ENCODE measurements around the gene GH1.
"Not testable (repeated sequence)": the region's sequence is repeated elsewhere in the genome, so short reads cannot be mapped to it uniquely, and the experiment has no call there.

The GH1 gene

DNA sequence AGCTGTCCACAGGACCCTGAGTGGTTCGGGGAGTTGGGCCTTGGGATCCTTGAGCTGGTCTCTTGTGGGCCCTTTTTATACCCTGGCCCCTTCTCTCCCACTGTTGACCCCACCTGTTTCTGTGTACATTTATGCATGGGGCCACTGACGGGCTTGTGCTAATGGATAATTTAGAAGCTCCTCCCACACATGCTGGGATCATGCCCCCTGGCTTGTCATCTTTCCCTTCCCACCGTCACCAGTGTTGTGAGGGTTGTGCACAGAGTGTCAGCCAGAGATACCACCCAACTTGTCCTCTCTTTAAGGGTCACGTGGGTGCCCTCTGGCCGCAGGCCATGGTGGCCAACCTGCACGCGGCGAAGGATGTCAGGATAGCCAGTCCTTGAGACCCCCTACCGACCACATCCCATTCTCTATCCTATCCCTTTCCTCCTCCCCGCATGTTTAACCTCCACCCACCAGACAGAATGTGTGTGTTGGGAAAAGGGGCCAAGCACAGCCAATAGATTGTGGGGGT lies at the start of gene GH1:
Gene GH1, minus strand, starts transcription at position 51 of the 517 bp plus-strand sequence. CDS start 63 bp downstream, outside the sequence.
- not testable (repeated sequence) for DNase-seq

DNA sequence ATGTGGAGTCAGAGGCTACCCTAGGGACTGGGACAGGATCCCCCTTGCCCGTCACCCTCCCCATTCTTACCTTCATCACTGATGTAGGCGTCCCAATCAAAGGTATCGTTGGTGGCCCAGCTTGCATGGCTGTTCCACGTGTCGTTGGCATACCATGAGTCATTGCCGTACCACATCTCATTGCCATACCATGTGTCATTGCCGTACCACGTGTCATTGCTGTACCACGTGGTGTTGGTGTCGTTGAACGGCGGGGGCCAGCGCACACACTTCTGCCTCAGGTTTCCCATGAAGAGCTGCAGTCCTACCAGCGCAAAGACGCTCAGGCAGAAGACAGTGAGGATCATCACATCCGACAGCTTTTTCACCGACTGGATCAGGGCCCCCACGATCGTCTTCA lies 49.3 kb upstream of the GH1 start:
- no peak for DNase-seq

DNA sequence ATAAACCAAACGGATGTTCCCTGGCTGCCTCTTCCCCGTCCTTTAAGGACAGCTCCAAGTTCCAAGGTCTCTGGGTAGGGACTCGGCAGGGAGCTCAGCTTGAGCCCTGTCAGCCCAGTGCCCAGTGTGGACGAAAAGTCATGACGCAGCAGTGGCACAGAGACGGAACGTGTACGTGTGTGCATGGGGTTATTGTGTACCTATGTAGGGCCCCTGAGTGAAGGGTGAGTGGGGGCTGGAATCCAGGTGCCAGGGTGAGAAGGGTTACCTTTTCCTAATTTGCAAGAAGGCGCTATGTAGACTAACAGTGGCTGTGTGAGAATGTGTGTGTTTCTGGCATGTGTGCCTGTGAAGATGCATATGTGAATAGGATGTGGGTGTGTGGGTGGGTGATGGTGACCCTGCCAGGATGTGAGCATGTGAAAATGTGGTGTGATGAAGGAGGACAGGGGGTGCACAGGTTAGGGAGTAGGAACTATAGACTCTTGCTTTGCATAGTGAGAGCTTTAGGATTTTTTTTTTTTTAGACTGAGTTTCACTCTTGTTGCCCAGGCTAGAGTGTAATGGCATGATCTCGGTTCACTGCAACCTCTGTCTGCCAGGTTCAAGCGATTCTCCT lies 48.1 kb upstream of the GH1 start:
- DNase-seq: no peak

DNA sequence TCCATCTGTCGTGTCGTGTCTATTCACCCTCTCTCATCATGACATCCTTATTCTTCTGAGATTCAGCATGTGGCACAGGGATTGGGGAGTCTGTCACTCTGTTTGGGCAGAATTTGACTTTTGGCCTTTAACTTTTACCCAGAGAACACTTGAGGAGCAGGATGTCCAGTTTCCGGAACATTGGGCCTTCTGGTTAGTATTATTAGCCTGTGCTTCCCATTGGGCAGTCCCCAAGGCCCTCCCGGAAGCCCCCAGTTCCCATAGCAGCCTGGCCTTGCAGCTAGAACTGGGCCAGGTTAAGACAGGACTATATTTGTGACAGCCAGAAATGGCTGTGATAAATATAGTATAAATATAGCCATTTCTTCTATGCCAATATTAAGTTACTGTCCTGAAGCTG lies 44.5 kb upstream of the GH1 start:
- DNase-seq: no peak

DNA sequence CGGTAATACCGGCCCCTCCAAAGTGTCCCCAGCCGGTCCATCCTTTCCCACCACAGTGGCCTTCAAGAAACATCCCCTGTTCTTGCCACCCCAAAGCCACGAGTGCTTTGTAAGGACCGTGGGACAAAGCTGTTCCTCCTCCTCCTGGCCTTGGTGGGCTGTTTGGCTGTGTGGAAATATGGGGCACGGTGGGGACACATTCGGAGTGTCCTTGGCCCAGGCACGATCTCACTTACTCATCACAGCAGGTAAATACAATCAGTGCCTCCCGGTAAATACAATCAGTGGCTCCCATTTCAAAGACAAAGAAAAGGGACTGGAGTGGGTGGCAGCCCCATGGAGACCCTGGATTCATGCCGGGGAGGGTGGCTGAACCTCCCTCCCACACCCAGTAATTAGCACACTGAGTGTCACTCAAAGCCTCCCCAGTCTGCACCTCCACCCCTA lies 43.7 kb upstream of the GH1 start:
- no peak for DNase-seq

DNA sequence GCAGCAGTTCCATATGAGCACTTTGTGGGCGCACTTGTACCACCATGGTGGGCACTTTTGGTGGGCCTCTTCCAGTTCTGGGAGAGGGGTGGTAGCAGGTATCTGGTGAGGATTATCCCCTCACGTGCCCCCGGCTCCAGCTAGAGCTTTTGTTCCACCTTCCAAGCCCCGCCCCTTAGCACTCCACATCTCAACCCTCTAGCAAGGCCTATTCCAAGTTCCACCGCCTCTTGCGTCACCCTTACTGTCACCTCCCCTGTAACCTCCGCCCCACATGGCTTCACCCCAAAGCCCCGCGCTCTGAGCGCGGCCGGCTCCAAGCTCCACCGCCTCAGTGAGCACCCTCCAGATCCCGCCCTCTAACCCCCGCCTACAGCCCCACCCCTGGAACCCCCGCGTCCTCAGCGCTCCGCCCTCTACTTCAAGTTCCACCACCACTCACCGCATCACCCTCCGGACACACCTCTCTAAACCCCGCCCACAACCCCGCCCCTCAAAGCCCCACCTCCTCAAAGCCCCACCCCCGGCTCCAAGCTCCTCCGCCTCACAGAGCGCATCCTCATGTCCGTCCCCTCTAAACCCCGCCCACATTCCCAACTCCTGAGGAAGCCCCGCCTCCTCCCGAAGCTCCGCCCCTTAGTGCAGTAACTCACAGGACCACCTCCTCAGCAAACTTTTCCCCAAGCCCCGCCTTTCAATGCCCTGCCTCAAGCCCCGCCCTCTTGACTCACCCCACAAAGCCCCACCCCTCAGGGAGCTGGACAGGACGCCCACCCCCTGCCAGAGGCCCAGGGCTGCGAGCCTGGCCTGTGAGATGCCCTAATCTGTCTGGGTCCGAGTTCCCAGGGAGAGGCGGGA lies 42.9 kb upstream of the GH1 start:
- DNase-seq: no peak

DNA sequence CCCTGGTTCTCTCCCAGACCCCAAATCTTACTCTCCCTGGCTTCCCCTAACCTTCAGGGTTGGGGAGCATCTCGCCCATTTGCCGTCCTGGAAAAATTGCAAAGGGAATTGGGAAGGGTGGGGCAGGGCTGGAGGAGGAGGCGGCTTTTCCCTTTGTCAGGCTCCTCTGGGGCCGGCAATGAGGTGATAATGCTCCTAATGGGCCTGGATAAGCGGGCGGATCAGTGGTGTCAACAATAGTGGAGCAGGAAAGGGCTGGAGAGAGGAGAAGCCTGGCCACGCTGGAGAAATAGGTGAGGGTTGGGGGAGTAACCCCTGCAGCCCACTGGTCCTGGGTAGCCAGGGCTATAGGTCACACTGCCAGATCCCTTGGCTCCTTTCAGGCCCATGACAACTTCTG lies 41.8 kb upstream of the GH1 start:
- DNase-seq: no peak

DNA sequence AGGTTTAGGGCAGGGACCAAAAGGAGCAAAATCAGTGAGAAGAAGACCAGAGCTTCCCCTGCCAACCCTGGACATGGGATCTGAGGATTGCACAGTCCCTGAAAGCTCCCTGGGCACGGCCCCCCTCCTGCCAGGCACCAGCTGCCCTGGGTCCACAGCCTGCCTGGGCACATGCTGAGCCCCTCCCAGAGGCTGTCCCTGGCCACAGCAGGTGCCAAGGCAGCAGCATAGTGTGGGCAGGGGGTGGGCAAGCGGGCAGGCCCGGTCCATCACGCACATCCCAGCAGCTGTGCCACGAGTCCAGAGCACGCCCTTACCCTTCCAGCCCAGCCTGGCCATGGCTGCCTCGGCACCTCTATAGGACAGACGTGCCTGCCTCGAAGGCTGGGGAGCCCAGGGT lies 41.4 kb upstream of the GH1 start:
- DNase-seq: no peak

DNA sequence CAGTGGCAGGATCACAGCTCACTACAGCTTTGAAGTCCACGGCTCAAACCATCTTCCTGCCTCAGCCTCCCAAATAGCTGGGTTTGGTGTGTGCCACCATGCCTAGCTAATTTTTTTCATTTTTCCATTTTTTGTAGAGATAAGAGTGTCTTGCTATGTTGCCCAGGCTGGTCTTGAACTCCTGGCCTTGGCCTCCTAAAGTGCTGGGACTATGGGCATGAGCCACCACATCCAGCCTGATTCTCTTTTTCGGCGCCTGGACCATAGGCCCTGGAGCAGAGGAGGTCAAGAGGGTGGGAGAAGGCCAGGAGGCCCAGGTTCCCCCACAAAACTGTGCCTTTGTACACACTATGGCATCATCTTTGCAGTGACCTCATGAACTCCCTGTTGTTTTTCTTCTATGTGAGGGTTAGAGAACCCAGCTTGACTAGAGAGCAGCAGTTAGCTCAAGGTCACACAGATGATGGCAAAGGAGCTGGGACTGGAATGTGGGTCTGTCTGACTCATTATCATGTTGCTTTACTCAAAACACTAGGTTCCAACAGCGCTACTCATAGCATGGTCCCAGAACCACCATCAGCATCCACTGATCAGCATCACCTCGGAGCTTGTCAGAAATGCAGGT lies 37.8 kb upstream of the GH1 start:
- DNase-seq: no peak

DNA sequence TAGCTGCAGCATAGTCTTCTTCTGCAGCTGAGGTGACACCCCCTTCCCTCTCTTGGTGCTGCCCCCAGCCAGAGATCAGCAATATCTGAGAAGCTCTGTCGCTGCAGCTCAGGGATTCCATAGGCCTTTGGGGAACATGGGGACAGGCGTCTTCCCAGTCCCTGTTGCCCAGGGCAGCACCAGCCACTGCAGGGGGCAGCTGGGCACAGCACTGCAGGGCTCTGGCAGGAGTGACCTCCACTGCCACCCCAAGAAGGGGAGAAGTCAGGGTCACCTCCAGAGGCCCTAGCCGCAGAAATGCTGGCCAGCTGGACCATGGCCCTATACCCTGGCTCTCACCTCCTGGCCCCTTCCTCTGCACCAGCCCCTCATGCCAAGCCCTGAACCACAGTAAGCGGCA lies 37.2 kb upstream of the GH1 start:
- no peak for DNase-seq

DNA sequence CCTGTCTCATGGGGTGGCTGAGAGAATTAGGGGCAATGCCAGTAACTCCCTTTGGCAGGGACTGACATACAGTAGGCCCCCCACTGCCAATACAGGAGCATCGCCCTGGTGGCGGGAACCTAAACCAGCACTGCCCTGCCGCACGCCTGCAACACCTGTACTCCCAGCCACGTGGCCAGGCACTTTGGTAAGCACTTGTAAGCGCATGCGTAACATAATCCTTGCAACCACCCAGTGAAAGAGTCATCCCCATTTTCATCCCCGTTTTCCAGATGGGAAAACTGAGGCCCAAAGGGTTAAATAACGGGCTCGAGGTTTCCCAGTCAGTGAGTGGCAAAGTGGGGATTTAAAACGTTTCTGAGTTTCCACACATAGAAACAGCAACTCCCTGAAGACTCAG lies 36.6 kb upstream of the GH1 start:
- no peak for DNase-seq

DNA sequence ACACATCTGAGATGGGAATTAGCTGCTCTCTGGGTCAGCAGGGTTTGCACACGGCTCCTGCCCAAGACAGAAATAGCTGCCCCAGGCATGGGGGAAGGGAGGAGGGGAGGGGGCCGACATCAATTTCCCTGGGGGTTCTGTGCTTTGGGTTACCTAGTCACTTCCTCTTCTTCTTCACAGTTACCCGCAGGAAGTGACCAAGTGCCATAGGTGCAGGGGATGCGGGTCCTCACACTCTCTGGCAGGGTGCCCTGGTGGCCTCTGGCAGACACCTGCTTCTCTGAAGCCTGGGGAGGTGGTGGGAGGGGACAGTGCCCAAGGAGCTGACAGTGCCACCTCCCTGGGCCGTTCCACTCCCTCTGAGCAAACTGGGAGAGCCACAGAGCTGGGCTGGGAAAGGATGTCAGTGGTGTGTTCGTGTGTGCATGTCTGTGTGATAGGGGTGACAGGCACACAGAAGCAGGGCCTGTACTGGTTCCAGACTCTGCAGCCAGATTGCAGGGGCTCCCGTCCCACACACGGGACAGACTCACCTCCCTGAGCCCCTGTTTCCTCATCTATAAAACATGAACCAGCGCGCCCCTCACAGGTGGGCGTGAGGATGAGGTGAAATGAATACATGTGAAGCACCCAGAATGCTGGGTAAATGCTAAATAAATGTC lies 35.9 kb upstream of the GH1 start:
- no peak for DNase-seq

DNA sequence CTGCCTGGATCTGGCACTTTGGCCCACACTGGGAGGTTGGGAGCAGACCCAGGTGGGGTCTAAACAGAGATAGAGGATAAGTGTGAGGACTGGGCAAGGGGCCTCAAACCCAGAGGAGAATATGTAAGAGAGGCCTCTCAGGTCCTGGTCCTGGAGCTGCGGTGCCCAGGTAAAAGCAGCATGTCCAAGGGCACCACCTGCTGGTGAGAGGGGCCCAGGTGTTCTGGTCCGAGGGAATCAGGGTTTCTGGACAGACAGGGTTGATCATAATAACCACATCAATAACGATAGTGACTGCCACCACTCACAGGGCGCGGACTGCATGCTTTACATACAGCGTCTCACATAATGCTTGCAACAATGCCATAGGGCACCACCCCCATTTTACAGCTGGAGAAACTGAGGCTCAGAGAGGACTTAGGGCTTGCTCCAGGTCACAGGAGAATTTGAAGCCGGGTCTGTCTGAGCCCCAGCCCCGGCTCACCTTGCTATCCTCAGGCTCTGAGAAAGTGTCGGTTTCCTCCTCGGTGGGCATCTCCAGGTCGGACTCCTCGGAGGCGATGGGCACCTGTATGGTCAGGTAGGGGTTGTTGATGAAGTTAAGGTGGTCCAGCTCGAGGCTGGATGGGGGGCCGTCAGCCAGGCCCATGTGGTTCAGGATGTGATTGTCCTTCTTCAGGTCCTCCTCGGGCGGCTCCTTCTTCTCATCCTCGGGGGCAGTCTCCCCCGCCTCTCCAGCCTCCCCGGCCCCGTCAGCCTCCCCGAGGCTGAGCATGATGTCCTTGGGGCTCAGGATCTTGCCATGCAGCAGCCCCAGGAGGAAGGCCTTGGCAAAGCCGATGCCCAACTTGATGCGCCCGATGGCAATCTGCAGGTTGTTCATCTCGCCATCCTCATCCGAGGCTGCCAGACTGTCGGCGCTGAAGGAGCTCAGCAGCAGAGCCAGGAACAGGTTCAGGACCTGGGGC lies 32.6 kb upstream of the GH1 start:
- DNase-seq: no peak

DNA sequence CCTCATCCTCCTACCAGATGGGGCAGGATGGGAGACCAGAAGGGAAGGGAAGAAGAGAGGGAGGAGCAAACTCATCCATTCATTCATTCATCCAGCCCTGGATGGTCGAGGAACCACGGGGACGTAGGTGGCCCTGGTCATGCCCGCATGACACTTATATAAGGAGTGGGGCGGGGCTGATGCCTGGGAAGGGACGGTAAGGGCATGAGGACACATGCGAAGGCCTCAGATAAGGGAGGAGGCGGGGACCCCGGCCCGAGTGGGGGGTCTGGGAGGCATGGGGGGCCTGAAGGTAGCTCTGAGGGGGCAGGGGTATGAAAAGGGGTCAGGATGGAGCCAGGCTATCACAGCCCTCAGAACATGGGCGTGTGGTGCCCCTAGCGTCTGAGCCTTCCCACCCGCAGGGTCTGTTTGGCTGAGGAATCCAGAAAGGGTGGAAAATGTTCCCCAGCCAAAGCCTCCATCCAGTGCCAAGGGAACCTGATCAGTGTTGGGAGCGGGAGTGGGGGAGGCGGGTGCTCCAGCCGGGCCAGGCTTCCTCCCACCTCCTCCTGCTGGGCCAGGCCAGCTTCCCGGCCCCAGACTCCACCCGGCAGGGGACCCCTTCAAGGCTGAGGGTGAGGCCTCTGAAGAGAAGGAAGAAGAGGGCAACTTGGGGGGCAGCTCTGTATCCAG lies 31.1 kb upstream of the GH1 start:
- DNase-seq: no peak

DNA sequence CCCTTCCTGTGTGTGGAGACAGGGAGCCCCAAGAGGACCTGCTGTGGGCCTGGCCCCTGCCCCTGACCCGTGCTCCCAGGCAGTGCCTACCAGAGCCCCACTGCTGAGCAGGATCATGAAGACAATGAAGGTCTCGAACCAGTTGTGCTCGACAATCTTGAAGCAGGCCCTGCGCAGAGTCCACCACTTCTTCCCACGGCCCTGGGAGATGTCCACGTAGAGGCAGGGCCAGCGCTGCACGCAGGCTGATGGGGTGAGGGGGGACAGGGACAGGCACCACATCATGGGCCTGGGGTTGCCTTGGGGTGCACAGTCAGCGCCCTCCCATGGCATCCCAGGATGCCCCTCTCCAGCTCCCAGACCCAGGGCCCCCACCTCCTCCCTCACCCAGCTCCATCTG lies 29.9 kb upstream of the GH1 start:
- no peak for DNase-seq

DNA sequence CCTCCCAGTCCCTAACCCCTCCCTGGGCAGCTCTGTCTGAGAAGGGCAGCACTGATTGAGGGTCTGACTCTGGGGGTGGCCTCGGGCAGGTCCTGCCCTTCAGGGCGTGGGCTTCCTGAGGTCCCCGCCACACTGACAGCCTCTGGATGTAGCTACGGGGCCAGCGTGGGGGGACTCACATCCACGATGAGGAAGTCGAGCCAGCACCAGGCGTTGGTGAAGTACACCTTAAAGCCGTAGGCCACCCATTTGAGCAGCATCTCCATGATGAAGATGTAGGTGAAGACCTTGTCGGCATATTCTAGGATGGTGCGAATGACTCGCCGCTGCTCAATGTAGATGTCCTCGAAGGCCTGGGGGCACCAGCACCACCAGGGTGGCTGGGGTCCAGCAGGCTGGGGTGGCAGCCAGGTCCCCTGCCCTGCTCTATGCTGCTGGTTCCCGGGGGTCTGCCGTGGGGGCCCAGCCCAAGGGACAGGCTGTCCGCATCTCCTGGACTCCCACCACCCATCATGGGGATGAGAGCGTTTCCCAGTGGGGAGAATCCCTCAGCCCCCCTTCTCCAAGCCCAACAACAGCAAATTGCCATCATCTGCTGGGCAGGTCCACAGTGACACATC lies 29.2 kb upstream of the GH1 start:
- DNase-seq: no peak

DNA sequence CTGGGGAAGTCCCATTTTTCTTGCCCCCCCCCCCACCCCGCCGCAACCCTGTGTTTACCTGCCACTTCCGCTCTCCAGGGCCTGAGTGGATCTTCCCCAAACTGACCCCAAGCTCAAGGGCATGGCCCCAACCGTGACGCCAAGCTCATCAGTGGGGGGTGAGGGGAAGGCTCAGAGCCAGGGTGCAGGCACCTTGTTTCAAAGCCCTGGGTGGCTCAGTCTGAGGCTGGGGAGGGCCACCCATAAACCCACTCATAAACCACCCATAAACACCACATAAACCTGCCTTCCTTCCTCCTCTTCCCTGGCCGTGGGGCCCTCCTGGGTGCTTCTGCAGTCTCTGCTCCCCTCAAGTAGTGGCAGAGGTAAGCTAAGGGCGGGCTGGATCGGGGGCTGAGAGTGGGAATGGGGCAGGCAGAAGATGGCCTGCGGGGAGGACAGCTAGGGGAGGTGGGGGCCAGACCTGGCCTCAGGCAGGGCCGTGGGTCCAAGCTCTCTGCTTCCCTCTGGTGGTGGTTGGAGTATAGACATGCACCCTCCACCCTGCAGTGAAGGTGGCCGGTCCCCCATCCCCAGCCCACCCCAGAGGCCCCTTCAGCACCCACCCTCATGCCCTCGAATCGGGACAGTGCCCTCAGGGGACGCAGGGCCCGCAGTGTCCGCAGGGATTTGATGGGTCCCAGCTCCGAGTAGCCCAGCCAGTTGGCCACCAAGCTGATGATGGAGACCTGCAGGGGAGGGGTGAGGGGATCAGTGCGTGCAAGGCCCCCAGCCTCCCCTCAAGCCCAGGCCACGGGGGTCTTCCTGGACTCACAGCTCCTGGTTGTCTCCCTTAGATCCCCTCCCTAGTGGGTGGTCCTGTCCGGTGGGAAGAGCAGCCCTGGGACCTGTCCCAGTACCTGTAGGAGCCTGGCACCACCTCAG lies 28.1 kb upstream of the GH1 start:
- DNase-seq: no peak

DNA sequence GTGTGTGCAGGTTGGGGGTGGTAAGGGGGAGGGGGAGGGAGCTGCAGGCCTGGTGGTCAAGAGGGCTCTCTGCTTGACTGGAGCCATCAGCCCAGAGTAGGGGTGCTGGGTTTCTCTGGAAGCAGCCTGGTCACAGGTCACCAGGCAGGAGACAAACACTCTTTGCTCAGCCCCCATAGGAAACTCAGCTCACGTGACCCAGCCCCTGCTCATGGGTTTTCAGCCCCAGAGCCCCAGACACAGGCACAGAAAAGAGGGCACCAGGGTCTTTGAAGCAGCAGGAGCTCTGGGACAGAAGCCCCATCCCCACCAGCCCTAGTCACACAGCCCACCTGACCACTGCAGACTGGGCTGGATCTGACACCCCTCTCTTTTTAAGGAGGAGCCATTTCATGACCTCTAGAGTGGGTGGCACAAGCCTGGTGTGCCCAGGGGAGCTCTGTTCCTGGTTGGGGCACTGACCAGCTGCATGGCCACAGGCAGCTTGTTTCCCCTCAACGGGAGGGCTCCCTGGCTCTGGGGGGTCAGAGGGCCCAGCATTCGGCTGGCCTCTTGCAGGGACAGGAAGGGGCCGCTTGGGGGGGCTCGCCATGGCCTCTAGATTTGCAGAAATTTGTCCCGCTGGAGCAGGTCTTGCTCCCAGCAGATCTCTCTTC lies 27.3 kb upstream of the GH1 start:
- no peak for DNase-seq

All from DMS79 (cell line).